ENCODE measurements around the gene SYDE2. TPM values are rescaled to one million over a fixed set of nuclear protein-coding genes. Genes with fewer than 3 reads are reported as not detected.
"Not testable (repeated sequence)": the region's sequence is repeated elsewhere in the genome, so short reads cannot be mapped to it uniquely, and the experiment has no call there.

Gene SYDE2, protein sequence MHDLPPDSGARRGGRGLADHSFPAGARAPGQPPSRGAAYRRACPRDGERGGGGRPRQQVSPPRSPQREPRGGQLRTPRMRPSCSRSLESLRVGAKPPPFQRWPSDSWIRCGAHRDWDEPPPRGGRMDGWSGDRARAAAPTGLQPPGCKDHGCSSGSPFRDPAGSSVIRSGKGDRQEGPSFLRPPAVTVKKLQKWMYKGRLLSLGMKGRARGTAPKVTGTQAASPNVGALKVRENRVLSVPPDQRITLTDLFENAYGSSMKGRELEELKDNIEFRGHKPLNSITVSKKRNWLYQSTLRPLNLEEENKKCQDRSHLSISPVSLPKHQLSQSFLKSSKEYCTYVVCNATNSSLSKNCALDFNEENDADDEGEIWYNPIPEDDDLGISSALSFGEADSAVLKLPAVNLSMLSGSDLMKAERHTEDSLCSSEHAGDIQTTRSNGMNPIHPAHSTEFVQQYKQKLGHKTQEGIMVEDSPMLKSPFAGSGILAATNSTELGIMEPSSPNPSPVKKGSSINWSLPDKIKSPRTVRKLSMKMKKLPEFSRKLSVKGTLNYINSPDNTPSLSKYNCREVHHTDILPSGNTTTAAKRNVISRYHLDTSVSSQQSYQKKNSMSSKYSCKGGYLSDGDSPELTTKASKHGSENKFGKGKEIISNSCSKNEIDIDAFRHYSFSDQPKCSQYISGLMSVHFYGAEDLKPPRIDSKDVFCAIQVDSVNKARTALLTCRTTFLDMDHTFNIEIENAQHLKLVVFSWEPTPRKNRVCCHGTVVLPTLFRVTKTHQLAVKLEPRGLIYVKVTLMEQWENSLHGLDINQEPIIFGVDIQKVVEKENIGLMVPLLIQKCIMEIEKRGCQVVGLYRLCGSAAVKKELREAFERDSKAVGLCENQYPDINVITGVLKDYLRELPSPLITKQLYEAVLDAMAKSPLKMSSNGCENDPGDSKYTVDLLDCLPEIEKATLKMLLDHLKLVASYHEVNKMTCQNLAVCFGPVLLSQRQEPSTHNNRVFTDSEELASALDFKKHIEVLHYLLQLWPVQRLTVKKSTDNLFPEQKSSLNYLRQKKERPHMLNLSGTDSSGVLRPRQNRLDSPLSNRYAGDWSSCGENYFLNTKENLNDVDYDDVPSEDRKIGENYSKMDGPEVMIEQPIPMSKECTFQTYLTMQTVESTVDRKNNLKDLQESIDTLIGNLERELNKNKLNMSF
- 3.3 TPM for polyA plus RNA-seq (2013, experiment 1 of 2; ENCODE audit: insufficient read length)
- polyA plus RNA-seq (2013, experiment 2 of 2; ENCODE audit: insufficient read length), result 2.8 TPM

DNA sequence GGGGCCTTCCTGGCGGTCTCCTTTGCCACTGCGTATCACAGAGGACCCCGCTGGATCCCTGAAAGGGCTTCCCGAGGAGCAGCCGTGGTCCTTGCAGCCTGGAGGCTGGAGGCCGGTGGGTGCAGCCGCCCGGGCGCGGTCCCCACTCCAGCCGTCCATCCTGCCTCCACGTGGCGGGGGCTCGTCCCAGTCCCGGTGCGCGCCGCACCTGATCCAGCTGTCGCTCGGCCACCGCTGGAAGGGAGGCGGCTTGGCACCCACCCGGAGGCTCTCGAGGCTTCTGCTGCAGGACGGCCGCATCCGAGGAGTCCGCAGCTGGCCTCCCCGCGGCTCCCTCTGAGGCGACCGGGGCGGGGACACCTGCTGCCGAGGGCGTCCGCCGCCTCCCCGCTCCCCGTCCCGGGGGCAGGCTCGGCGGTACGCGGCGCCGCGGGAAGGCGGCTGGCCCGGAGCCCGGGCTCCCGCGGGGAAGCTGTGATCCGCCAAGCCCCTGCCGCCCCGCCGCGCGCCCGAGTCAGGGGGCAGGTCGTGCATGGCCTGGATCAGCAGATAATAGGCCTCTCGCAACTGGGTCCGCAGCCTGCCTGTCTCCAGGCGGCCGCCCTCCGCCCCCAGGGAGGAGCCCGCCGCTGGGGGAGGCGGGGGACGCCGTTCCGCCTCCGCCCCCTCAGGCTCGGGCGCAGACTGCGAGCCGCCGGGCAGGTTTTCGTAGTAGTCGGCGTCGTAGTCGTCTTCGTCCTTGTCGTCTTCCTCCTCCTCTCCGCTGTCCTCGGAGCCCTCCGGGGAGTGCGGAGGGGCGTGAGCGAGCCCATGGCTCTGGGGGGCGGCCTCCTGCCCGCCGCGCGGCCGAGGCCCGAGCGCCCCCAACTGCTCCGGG, at the start of gene SYDE2:
Gene SYDE2, minus strand, starts transcription at position 554 of the 877 bp plus-strand sequence. Its CDS starts 20 bp downstream, at position 534.
- peak; percentile 74 for DNase-seq

DNA sequence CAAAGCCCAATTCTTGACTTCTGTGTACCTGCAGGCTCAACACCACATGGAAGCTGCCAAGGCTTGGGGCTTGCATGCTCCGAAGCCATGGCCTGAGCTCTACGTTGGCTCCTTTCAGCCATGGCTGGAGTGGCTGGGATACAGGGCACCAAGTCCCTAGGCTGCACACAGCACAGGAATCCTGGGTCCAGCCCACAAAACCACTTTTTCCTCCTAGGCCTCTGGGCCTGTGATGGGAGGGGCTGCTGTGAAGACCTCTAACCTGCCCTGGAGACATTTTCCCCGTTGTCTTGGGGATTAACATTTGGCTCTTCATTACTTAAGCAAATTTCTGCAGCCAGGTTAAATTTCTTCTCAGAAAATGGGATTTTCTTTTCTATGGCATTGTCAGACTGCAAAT, 48.2 kb upstream of the SYDE2 start:
- not testable (repeated sequence) for DNase-seq

DNA sequence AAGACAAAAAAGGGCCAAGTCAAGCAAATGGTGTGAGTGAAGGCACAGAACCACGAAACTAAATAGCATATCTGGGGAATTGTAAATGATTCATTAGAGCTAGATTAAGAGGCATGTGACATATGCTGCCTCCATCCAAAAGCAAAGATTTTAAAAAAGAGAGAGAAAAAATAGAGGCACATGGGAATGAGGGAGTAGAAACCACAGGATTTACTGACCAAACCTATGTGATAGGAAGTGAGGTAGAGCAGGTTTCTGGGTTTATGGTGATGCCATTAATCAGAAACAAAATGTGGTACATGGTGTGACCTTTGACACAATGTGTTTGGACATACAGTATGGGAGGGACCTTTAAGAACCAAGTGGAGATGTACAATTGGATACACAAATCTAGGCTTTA, 45.1 kb upstream of the SYDE2 start:
- peak; percentile 8 for DNase-seq

DNA sequence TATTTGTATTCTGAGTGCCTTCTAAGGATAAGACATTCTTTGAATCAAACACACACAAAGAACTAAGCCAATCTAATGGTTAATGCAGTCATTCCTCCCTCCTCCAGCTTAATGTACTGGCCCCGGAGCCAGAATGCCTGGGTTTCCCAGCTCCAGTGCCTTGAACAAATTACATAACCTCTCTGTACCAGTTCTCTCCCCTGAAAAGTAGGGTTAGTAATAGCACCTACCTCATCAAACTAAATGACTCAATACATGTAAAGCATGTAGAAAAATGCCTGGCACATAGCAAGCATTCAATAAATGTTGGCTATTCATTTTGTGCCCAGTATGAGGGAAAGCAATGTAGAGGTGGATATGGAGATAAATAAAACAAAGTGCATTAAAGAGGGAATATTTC, 44.6 kb upstream of the SYDE2 start:
- peak; percentile 43 for DNase-seq

DNA sequence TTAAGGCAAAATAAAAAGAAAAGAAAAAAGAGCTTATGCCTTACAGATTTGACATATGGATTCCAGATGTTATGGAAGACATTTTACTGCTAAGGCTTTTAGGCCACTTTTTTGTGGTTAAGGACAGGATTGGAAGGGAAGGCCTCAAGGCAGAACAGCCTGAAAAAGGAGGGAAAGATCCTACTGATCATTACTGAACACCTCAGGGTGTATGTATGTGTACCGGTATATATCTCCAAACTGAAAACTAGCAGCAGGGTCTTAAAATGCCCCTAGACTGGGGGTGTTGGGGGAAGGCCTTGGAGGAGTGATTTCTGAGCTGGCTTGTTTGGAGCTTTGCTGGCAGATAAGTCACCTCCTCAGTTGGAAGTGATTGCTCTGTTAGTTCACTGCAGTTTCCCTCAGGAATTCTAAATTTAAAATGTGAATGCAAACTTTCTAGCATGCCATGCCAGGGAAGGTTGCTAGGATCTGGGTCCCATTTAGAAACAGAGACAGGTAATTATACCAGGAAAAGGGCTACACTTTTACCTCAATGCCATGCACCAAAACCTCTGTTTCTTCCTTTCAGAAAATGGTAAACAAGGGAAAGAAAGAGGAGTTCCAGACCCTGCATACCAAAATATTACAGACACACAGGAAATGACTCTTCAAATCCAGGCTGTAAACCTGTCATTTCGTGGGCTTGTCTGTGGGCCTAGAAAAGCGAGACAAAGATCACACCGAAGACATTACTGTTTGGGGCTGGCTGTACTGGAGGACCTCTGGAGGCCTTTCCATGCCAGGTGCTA, 43.6 kb upstream of the SYDE2 start:
- DNase-seq, result peak; percentile 91

DNA sequence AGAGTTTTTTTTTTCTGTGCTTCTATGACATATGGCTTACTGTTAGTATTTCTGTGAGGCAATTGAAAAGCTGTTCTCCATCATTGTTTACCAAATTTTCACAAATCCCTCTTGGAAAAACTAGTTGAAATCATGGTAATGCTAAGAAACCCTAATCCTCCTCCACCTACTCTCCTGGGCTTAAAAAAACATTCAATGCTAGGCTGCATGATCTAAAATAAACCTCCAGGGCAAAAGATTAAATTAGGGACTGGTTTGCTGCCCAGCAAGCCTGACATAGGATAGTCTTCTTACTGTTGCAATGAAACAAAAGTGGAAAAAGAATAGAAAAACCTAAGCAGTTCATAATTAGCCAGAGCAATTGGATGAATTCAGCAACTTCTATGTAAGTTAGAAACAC, 42.6 kb upstream of the SYDE2 start:
- no peak for DNase-seq

DNA sequence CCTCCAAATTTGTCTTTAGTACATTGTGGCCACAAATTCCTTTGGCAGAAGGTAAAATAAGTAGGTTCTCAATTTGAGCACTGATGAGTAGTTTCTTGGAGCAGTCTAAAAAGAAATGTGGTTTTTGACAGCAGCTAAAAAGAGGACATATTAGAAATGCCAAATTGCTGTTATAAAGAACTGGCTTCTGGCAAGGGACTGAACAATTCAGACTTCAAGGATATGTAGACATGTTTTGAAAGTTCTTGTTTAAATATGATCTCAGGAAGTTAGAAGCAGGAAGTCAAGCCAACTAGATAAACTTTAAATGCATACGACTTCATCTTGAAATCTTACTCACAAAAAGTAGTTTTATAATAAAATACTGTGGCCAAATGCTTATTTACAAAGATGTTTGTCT, 39.8 kb upstream of the SYDE2 start:
- DNase-seq, result peak; percentile 9

DNA sequence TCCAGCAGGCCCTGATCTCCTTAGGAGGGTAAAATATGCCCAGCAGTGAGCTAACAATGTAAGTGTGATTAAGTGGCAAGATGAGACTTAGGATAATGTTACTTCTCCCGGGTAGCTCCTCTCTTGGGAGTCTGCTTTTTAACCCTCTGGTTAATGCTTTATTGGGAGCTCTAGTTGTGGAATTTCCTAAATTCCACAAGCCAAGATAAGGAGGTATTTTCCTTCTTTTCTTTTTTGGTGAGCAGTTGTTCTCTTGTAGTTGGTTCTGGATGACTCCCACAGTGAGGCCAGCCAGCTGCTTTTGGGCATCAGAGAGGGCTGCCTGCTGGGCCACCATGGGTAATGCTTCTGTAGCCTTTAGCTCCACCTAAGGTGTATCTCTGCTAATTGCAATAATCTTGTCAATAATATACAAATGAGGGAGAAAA, 39.4 kb upstream of the SYDE2 start:
- peak; percentile 41 for DNase-seq

DNA sequence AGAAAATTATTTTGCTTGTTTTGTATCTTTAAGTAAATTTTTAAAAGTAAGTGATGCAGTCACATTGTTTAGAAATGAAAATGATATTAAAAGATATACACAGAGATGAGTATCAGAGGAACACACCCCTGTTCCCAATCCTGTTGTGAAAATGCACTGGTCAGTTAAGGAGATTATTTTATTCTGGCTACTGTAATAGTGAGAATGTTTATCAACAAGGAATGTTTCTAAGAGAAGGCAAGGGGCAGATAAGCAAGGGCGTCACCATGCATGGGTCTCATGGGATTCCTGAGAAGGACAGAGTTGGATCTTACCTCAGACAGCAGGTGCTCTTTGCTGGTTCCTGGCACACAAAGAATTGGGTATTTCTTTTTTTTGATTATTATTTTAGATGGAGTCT, 36.8 kb upstream of the SYDE2 start:
- no peak for DNase-seq

DNA sequence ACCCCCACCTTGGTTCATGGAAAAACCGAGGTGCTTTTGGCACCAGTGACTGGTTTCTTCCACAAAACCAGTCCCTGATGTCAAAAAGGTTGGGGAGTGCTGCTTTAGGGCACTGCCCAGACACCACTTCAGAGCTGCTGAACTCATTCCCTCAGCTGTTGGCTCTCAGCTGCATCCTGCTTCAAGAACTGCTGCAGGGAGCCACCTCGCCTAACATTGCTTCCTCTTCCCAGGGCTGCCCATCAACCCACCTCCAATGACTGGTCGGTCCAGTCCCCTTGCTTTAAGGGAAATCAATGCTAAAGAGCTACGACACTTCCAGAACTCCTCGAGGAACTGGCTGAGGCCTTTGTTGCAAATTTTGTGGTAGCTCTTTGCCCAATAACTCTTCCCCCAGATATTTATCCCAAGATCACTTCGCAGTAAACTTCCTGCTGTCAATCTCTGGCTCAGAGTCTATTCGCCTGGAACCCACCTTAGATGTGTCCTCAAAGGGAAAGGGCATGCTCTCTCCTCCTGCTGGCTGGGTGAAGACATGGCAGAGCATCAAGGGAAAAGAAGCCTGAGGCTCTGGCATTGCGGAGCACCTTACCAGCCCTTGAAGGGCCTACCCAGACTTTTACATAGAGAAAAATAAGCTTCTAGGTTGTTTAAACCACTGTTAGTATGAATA, 29.6 kb upstream of the SYDE2 start:
- DNase-seq, result no peak

DNA sequence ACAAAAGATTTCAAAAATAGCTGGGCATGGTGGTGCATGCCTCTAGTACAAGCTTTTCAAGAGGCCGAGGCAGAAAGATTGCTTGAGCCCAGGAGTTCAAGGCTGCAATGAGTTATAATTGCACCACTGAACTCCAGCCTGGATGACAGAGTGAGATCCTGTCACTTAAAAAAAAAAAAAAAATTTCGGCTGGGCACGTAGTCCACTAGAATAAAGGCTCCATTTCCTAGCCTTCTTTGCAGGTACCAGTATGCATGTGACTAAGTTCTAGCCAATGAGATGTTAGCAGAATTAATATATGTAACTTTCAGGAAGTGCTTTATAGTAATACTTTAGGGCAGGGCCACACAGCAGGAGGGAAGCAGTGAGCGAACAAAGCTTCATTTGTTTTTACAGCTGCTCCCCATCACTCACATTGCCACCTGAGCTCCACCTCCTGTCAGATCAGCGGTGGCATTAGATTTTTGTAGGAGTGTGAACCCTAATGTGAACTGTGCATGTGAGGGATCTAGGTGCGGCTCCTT, 28.8 kb upstream of the SYDE2 start:
- DNase-seq, result no peak

DNA sequence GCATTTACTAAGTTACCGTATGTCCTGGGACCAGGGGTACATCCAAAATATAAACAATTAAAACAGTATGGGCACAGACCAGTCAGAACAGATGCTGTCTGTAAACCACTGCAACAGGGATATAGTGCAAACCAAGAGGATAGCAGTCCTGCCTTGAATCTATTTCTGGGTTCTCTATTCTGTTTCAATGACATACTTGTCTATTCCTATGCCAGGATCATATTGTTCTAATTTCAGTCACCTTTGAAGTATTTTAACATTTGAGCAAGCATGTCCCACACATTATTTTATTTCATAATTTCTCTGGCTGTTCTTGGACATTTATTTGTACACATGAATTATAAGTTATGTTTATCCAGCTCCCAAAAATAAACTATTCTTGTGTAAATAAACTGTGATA, 28.2 kb upstream of the SYDE2 start:
- DNase-seq, result no peak

DNA sequence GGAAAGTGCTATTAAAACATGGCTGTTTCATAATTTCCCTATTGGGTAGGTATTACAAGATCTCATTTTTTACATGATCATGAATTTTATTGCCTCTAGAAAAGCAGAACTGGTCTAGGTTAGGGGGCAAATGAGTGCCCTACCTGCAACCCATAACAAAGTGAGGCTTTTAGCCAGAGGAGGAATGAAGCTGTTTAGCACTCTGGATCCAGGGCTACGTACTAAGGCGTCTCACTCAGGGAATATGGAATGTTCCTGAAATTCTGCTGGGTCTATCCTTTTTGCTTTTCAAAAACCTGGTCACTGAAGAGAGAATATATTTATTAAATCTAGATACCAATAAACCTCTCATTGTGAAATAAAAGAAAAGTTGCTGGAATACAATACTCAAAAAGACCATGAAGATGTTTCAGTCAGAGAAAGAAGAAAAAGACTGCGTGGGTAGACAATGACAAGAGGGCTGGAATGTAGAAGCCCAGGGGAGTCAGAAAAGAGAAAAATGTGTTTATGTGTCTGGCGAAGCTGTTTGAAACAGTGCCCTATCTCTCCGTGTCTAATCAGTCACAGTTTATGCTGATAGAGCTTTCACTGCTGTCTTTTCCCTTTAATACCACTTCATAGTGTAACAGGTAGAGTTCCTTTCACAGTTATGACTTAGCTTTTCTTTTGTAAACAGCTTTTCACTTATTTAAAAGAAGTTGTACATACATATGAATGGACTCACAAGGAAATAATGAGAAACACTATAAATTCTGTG, 25.0 kb upstream of the SYDE2 start:
- peak; percentile 28 for DNase-seq

DNA sequence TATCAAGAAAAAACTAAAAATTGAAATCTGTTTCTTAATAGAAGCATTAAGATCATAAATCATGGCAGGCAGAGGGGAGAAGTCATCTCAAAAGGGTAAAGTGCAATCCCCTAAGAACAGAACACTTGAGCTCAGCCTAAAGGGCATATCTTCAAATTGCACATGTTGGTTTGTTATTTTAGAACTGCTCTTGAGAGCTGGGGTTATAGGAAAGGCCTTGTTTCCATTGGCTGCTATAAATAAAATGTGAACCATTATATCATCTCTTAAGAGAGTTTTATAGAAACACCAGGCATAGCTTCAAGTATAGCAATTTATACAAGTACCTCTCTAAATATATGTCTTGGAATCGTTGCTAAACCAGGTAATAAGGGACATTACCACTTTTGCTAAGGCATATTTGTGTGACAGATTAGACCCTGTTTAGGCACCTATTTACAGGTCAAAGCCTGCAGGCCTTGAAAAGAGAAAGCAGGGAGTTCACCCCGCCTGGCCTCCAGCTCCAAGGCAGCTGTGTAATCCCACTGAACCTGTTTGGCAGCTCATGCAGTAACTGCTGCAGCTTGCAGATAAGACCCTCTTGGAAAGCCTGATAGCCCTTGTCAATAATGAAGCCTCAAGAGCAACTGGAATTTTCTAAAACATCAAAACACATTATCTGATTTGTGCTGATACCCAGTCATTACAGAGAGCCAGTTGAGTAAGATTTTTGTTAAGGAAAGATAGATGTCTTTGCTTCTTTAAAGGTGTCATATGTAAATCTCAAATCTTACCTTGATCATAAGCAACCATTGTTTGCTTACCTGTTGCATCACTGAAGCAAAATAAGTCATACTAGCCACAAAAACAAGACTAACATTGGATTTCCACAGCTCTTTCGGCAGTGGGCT, 24.2 kb upstream of the SYDE2 start:
- no peak for DNase-seq

DNA sequence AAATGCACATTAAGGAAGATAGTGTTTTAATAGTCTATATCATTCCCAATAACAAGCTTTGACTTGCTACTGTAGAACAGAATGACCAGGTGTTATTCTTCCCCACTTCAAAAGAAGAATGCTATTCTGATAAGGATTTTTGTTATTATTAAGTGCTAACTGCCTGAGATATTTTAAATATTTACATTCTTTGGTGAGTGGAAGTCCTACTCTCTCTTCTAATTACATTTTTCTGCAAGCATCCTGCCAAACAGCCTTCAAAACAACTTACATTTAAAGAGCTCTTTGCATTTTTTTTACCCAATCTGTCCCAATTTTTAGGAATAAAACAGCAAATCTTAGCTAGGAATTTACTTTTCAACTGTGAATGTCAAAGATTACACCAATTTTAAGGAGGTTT, 23.5 kb upstream of the SYDE2 start:
- no peak for DNase-seq

DNA sequence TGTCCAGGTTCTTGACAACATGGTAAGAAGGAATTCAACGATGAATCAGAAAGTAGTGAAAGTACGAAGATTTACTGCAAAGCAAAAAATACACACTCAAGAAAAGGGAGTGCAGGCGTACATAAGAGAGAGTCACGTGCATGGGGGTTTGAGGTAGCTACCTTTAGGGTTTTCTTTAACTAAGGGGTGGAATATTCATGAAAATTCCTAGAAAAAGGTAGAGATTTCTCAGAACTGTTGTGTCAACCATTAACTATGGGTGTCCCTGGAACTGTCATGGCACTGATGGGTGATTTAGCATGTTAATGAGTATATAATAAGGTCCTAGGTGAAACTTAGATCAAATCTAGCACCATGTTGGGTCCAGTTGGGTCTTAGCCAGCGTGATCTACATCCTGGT, 22.5 kb upstream of the SYDE2 start:
- no peak for DNase-seq

DNA sequence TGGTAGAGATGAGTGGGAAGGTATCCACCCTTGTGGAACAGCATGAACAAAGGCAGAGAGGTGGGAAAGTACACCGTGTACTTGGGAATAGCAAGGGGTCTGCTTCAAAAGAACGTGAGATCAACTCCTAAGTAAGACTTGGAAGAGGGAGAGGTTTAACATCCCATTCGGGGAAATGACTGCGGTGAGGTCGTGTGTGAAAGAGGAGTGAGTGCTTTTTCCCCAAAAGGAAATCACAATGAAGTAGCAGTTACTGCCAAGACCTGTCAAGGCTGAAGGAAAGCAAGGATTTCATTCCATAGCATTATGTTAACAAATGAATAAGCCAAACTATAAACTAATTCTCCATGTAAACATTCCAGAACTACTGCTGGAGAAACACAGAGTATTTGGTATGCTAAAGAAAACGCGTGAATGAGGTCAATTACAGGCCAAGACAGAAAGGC, 20.0 kb upstream of the SYDE2 start:
- peak; percentile 51 for DNase-seq

Measured in fibroblast of skin of abdomen (primary cell).